Measurements from ENCODE around the gene TMOD3.
"Not testable (repeated sequence)": the region's sequence is repeated elsewhere in the genome, so short reads cannot be mapped to it uniquely, and the experiment has no call there.

The TMOD3 gene

GRCh38 chr15:51866751-51867150 is 37.3 kb downstream of the TMOD3 start:
- no peak for DNase-seq

GRCh38 chr15:51869060-51869421 is 39.6 kb downstream of the TMOD3 start:
- DNase-seq = no peak

GRCh38 chr15:51870774-51871173 is 41.3 kb downstream of the TMOD3 start:
- no peak for DNase-seq

- DNase-seq = no peak
Observed at GRCh38 chr15:51874751-51875644, 45.5 kb downstream of the TMOD3 start.

GRCh38 chr15:51876169-51876568 is 46.7 kb downstream of the TMOD3 start:
- no peak for DNase-seq

- no peak for DNase-seq
Observed at GRCh38 chr15:51878446-51879386, 49.3 kb downstream of the TMOD3 start.

GRCh38 chr15:51879555-51879954 is 50.1 kb downstream of the TMOD3 start:
- no peak for DNase-seq

- DNase-seq = no peak
Observed at GRCh38 chr15:51883271-51883837, 53.9 kb downstream of the TMOD3 start.

- DNase-seq = no peak
Observed at GRCh38 chr15:51884041-51884440, 54.6 kb downstream of the TMOD3 start.

- DNase-seq = no peak
Observed at GRCh38 chr15:51884517-51885236, 55.2 kb downstream of the TMOD3 start.

- DNase-seq = not testable (repeated sequence)
Observed at GRCh38 chr15:51885758-51886157, 56.3 kb downstream of the TMOD3 start.

GRCh38 chr15:51887887-51888592 is 58.6 kb downstream of the TMOD3 start:
- DNase-seq = no peak

GRCh38 chr15:51888593-51889195 is 59.2 kb downstream of the TMOD3 start:
- no peak for DNase-seq

- DNase-seq = no peak
Observed at GRCh38 chr15:51889486-51889885, 60.0 kb downstream of the TMOD3 start.

GRCh38 chr15:51904421-51904820 is 75.0 kb downstream of the TMOD3 start:
- DNase-seq = no peak

- no peak for DNase-seq
Observed at GRCh38 chr15:51904931-51905330, 75.5 kb downstream of the TMOD3 start.

- no peak for DNase-seq
Observed at GRCh38 chr15:51907136-51907862, 77.8 kb downstream of the TMOD3 start.

- no peak for DNase-seq
Observed at GRCh38 chr15:51908316-51908715, 78.9 kb downstream of the TMOD3 start.

- no peak for DNase-seq
Observed at GRCh38 chr15:51909584-51909983, 80.1 kb downstream of the TMOD3 start.

GRCh38 chr15:51912528-51912927 is 83.1 kb downstream of the TMOD3 start:
- DNase-seq = no peak

GRCh38 chr15:51917493-51917892 is 88.0 kb downstream of the TMOD3 start:
- no peak for DNase-seq
